Amniotic stem cell (primary cell): ENCODE data around the gene DEFB126.
"Not testable (repeated sequence)": the region's sequence is repeated elsewhere in the genome, so short reads cannot be mapped to it uniquely, and the experiment has no call there.

Source experiments
- DNase-seq: peaks from one replicate; lab custom pipeline; 2025; lab: John Stamatoyannopoulos, UW

Gene DEFB126

GRCh38 chr20:142290-142689 is at the start of gene DEFB126:
TSS of gene DEFB126 (plus strand) at chr20:142590. CDS start at chr20:142629, 39 bp downstream.
- DNase-seq = no peak

GRCh38 chr20:93641-94040 is 48.7 kb upstream of the DEFB126 start:
- DNase-seq = no peak

- DNase-seq = no peak
These were observed 47.2 kb upstream of the DEFB126 start for GRCh38 chr20:95215-95614.

- not testable (repeated sequence) for DNase-seq
These were observed 44.7 kb upstream of the DEFB126 start for GRCh38 chr20:97691-98090.

- DNase-seq = no peak
These were observed 40.4 kb upstream of the DEFB126 start for GRCh38 chr20:101975-102374.

- DNase-seq = no peak
These were observed 38.9 kb upstream of the DEFB126 start for GRCh38 chr20:103456-103855.

GRCh38 chr20:112396-112795 is 30.0 kb upstream of the DEFB126 start:
- DNase-seq = no peak

- no peak for DNase-seq
These were observed 24.9 kb upstream of the DEFB126 start for GRCh38 chr20:117518-117917.

- DNase-seq = not testable (repeated sequence)
These were observed 12.5 kb upstream of the DEFB126 start for GRCh38 chr20:129786-130323.

GRCh38 chr20:137668-138490 is 4.5 kb upstream of the DEFB126 start:
- no peak for DNase-seq

GRCh38 chr20:145877-146276 is 3.5 kb downstream of the DEFB126 start:
- no peak for DNase-seq

GRCh38 chr20:152131-152530 is 9.7 kb downstream of the DEFB126 start:
- no peak for DNase-seq

GRCh38 chr20:157154-157553 is 14.8 kb downstream of the DEFB126 start, which contains the start of gene DEFB127:
TSS of gene DEFB127 (plus strand) at chr20:157454. CDS start at chr20:157545, 91 bp downstream.
- no peak for DNase-seq

GRCh38 chr20:164618-165017 is 22.2 kb downstream of the DEFB126 start:
- no peak for DNase-seq

GRCh38 chr20:168876-169275 is 26.5 kb downstream of the DEFB126 start:
- no peak for DNase-seq

- no peak for DNase-seq
These were observed 41.9 kb downstream of the DEFB126 start for GRCh38 chr20:184288-184687.

- no peak for DNase-seq
These were observed 45.3 kb downstream of the DEFB126 start for GRCh38 chr20:187733-188132.

GRCh38 chr20:189611-190010 is 47.2 kb downstream of the DEFB126 start, which contains the start of gene DEFB128:
TSS of gene DEFB128 (minus strand) at chr20:189711. CDS start at chr20:189623, 88 bp downstream.
- no peak for DNase-seq
